ENCODE results near the gene BHLHA15.
"Not testable (repeated sequence)": the region's sequence is repeated elsewhere in the genome, so short reads cannot be mapped to it uniquely, and the experiment has no call there.

The BHLHA15 gene

DNA sequence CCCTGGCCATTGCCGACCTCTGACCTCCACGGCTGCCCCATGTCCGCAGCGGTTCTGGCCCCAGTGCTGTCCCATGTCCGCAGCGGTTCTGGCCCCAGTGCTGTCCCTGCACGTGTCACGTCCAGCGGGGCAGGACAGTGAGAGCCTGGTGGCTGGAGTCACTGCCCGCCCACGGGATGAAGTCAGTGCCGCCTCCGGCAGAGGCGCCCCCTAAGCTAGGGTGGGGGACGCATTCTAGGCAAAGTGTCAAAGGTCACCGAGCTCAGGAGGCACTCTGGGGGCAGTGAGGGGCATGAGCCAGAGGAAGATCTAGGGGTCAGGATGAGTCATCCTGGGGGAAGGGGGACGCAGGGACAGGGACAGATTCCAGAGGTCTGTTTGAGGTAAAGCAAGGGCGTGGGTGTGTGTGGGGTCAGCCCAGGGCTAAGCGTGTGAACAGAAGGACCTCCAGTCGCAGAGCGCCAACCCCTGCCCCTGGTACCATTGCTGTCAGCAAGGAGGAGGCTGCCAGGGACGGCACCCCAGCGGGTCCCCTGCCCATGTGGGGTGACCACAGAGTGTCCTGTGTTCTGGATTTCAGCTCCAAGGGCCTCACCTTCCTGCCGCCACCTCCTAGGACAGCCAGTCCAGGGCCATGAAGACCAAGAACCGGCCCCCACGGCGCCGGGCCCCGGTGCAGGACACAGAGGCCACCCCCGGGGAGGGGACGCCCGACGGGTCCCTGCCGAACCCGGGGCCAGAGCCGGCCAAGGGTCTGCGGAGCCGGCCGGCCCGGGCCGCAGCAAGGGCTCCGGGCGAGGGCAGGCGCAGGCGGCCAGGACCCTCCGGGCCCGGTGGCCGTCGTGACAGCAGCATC lies 665 bp downstream of the BHLHA15 start:
- no peak for DNase-seq

DNA sequence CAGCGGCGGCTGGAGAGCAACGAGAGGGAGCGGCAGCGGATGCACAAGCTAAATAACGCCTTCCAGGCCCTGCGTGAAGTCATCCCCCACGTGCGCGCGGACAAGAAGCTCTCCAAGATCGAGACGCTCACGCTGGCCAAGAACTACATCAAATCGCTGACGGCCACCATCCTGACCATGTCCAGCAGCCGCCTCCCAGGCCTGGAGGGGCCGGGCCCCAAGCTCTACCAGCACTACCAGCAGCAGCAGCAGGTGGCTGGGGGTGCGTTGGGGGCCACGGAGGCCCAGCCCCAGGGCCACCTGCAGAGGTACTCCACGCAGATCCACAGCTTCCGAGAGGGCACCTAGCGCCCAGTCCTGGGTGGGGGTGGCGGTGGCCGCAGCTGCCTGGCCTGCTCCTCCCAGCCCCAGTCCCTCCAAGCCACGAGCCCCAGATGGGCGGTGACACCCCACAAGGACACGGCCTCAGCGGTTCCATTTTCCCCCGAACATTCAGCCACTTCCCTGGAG lies 1.3 kb downstream of the BHLHA15 start:
- DNase-seq: no peak

GRCh38 chr7:98213296-98213887 lies 2.2 kb downstream of the BHLHA15 start:
- no peak for DNase-seq

DNA sequence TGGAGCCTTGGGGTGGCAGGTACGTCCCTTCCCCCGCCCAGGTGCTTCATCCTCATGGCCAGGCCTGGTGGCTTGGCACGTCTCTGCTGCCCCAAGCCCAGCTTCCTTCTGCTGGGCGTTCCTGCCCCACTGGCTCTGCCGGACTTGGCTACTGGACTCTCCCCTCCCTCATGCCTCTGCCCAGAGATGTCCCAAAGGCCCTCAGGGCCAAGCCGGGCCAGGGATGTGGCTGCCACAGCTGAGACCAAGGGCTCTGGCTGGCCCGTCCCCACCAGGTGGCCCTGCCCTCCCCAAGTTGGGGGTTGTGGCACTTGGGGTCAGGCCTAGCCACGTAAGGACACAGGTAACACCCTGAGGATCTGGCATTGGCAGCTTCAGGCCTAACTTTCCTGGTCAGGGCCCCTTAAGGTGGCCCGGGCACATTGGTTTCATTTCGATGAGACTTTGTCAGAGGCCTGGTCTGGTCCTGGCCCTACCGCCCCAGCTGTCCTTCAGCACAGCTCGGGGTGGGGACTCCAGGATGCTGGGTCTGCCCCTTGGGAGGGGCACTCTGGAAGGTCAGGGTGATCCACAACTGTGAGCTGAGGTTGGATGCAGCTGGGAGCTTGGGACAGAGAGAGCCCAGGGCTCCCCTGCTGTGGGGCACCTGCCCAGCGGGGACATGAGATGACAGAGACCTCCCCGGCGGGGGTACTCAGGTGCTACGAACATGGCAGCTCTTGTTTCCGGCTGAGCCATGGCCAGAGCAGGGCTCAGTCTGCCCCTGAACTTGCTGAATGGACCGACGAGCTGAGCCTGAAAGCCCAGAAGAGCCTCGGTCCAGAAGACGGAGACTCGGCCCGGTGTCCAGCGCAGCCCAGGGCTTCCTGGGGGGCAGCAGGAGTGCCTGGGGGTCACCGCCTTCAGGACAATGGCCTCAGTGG lies 2.9 kb downstream of the BHLHA15 start:
- no peak for DNase-seq

GRCh38 chr7:98214811-98215321 lies 3.6 kb downstream of the BHLHA15 start:
- no peak for DNase-seq

- DNase-seq: no peak
Measured at GRCh38 chr7:98215561-98216495, 4.6 kb downstream of the BHLHA15 start.

DNA sequence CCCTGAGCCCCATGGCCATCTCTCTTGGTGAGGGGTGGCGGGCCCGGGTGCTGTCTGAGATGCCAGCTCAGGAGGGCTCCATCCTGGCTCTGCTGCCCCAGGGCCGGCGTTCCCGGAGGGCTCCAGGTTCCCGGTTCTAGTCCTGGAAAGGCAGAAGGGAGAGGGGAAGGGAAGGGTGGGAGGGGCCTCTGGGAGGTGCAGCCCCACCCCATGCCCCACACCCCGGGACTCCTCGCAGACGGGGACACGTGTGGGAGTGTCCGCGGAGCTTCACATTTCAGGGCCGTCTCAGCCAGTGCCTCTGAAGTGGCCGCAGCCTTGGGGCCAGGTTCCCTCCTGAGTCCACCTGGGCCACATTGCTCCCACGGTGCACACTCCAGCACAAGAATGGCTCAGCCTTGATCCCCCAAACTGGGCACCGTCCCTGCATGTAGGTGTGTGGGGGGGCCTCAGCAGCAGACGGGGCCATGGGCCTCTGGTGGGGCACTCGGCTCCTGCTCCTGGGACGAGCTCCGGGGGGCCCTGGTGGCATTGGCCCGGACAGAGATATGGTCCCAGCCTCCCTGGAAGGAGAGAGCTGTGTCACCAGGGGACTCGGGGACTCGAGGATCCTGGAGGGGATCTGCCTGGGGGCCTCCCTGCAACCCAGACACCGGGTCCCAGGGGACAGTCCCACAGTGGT lies 5.8 kb downstream of the BHLHA15 start:
- no peak for DNase-seq

- DNase-seq: no peak
Measured at GRCh38 chr7:98217623-98218582, 6.7 kb downstream of the BHLHA15 start.

DNA sequence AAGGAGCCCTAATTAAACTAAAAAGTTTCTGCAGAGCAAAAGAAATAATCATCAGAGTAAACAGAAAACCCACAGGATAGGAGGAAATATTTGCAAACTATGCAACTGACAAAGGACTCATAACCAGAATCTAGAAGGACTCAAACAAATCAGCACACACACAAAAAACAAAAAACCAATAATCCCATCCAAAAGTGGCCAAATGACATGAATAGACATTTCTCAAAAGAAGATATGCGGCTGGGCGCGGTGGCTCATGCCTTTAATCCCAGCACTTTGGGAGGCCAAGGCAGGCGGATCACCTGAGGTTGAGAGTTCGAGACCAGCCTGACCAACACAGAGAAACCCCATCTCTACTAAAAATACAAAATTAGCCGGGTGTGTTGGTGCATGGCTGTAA lies 8.1 kb downstream of the BHLHA15 start:
- not testable (repeated sequence) for DNase-seq

DNA sequence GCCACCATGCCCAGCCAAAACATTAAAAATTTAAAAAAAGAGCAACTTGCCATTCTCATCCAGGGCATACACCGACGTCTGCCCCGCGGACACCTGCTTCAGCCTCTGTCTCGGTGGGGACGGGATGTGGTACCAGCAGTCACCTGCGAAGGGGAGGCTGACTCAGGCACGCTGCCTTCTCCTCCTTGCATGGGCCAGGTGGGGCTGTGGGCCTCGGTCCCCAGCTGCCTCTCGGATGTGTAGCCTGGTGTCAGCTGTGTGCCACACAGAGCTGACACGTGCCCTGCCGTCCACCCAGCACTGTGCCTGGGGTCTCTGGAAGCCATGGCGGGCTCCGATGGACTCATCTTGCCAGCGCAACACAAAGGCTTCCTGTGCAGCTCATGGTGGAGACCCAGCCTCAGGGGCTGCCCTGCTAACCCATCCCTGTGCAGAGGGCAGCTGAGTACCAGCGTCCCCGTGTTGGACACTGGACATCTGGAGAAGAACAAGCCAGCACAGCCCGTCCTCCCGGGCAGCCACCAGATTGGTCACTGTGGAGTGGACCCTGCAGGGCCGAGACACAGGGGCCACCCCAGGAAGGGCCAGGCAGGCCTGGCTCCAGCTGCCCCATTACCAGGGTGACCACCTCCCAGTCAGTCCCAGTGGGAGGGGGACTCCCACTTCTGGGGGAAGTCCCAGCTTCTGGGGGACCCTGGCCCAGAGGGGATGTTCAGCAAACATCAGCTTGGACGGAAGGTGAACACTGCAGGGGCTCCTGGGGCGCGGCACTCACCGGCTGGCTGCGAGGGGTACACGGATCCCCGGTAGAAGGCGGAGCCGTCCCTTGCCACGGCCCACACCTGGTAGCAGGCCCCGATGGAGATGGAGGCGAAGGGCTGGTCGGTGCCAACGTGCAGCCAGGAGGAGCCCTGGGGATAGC lies 10.6 kb downstream of the BHLHA15 start:
- no peak for DNase-seq

GRCh38 chr7:98222533-98223195 lies 11.4 kb downstream of the BHLHA15 start:
- no peak for DNase-seq

GRCh38 chr7:98223351-98223897 lies 12.2 kb downstream of the BHLHA15 start:
- no peak for DNase-seq

- no peak for DNase-seq
Measured at GRCh38 chr7:98223898-98224700, 12.9 kb downstream of the BHLHA15 start.

- DNase-seq: no peak
Measured at GRCh38 chr7:98224701-98225181, 13.5 kb downstream of the BHLHA15 start.

DNA sequence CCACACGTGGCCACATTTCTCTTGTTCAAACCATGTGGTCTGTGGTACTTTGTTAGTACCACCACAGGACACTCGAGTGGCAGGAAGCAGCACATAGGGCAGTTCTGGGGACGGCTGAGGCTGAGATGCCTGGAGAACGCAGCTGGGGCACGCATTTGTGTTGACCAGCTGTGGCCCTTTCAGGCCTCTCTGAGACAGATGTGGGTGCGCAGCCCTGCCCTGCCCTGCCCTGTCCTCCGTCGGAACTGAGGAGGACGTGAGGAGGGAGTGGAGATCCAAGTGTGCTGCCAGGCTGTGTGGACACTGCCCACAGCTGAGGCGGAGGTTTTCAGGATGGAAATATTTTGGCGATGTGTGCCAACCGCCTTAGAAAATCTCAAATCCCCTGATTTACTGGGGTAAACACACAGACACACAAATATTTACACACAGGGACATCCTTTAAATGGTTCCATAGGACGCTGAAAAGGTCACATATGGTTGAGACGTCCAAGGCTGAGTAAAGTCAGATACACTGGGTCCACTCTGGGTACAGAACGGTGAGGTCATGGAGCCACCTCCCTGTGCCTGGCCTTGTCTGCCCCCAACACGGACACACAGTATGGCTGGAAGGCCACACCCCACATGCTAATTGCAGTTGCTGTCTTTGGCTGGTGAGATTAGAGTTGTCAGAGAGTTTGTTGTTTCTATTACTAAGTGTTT lies 14.8 kb downstream of the BHLHA15 start:
- no peak for DNase-seq

DNA sequence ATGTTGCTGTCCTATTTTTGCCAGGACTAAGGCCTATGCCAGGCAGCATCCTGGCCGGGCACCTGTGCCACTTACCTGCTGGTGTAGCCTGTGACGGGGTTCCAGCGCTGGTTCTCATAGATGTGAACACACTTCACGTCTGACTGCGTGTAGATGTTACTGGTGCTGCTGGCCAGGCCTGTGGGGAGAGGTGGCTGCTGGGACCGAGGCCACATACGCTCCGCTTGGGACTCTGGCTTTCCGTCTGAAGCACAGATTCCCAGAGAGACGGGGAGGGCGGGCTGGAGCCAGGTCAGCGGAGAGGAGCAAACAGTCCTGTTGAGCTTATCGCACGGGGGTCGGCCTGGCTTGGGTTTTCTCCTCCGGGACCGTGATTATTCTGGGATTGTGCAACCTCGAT lies 16.7 kb downstream of the BHLHA15 start:
- no peak for DNase-seq
